GM06990 (cell line): ENCODE results near the gene FGFR2.

Source experiments
- DNase-seq: peaks from one replicate; pipeline ENCODE4 v3.0.0-alpha.2; 2011; ENCODE audit not compliant: insufficient read length; ENCODE audit errors: extremely low read depth
- H3K27me3 ChIP-seq: replicated peaks from 2 replicates; pipeline ENCODE4 v1.6.0; 2011; ENCODE audit warnings: low read length; ENCODE audit not compliant: control insufficient read depth, insufficient read depth
- H3K36me3 ChIP-seq: 2 replicates; pipeline ENCODE4 v1.5.1; 2011; ENCODE audit warnings: low read length; ENCODE audit not compliant: control insufficient read depth, insufficient read depth
- H3K4me3 ChIP-seq: replicated peaks from 2 replicates; pipeline ENCODE4 v1.5.1; 2011; ENCODE audit warnings: low read depth, mild to moderate bottlenecking, control low read depth, low read length
- TF ChIP-seq, protein P1 (sequence below): IDR thresholded peaks from 2 replicates; pipeline ENCODE4 v1.5.1; 2011; ENCODE audit warnings: low read length, control low read depth, mild to moderate bottlenecking, inconsistent platforms; ENCODE audit not compliant: insufficient read depth, poor library complexity, severe bottlenecking

Gene FGFR2

GRCh38 chr10:121639416-121639815, 41.2 kb upstream of the FGFR2 start:
- TF ChIP-seq, protein P1, sequence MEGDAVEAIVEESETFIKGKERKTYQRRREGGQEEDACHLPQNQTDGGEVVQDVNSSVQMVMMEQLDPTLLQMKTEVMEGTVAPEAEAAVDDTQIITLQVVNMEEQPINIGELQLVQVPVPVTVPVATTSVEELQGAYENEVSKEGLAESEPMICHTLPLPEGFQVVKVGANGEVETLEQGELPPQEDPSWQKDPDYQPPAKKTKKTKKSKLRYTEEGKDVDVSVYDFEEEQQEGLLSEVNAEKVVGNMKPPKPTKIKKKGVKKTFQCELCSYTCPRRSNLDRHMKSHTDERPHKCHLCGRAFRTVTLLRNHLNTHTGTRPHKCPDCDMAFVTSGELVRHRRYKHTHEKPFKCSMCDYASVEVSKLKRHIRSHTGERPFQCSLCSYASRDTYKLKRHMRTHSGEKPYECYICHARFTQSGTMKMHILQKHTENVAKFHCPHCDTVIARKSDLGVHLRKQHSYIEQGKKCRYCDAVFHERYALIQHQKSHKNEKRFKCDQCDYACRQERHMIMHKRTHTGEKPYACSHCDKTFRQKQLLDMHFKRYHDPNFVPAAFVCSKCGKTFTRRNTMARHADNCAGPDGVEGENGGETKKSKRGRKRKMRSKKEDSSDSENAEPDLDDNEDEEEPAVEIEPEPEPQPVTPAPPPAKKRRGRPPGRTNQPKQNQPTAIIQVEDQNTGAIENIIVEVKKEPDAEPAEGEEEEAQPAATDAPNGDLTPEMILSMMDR, result no peak
- no peaks in the 10 kb centered on the region; the same call in 1 of the 2 replicates for H3K27me3 ChIP-seq
- DNase-seq, result no peak
- no peaks in the 10 kb centered on the region for H3K36me3 ChIP-seq
- H3K4me3 ChIP-seq, result no peak overlapping the region

- Histone ChIP-seq H3K36me3 (no peaks in the 10 kb centered on the region), H3K27me3 (no peaks in the 10 kb centered on the region), H3K4me3 (no peak overlapping the region)
- TF ChIP-seq, protein P1, result no peak
- DNase-seq, result no peak
These were observed 39.2 kb upstream of the FGFR2 start for GRCh38 chr10:121637437-121637836.

- H3K4me3 ChIP-seq, result no peak overlapping the region
- TF ChIP-seq, protein P1, result no peak
- H3K27me3 ChIP-seq, result no peaks in the 10 kb centered on the region
- H3K36me3 ChIP-seq, result no peaks in the 10 kb centered on the region
- no peak for DNase-seq
These were observed 34.8 kb upstream of the FGFR2 start for GRCh38 chr10:121633056-121633455.

DNA sequence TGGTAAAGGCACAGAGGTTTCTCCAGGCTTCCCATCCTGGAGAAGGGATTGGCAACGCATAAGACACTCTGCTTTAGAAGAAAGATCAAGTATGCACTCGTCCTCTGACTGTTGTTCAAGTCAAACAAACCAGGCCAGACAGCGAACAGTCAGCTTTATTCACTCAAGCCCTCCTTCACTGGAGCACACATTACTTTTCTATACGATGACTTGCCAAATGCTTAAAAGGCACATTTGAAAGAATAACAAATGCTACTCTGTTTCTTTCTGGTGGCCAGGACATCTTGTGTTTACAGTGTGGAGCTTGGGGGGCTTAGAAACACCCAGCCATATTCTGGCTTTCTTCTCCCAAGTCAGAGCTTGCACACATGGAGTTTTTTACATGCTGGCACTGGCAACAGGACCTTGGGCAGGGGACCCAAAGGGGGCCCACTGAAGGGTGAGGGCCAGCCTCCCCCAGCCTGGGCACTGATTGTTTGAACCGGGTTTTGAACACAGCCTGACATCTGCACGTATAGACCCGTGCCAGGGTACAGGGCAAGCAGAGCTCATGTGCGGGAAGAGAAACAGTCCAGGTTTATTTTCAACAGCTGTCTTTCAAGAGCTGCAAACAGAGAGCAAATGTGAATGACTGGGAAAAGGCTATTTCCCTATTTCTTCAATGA, 33.3 kb upstream of the FGFR2 start:
- Histone ChIP-seq H3K4me3 (no peak overlapping the region), H3K36me3 (no peaks in the 10 kb centered on the region), H3K27me3 (no peaks in the 10 kb centered on the region)
- no peak for DNase-seq
- TF ChIP-seq, protein P1, result no peak

GRCh38 chr10:121628859-121629258, 30.6 kb upstream of the FGFR2 start:
- TF ChIP-seq, protein P1, result no peak
- no peaks in the 10 kb centered on the region; the same call in 1 of the 2 replicates for H3K27me3 ChIP-seq
- DNase-seq, result no peak
- no peaks in the 10 kb centered on the region for H3K36me3 ChIP-seq
- H3K4me3 ChIP-seq, result no peak overlapping the region

GRCh38 chr10:121627876-121628581, 29.8 kb upstream of the FGFR2 start:
- DNase-seq, result no peak
- Histone ChIP-seq H3K27me3 (no peaks in the 10 kb centered on the region; the same call in 1 of the 2 replicates), H3K4me3 (no peak overlapping the region), H3K36me3 (no peaks in the 10 kb centered on the region)
- TF ChIP-seq, protein P1, result no peak
